H1 (cell line): ENCODE measurements around the gene CHCHD6.

ENCODE experiments used
- CEBPB ChIP-seq: IDR thresholded peaks from 2 replicates; pipeline ENCODE4 v1.6.1; 2012; ENCODE audit warnings: low read depth, low read length
- POLR2A ChIP-seq, 2 experiments: IDR thresholded peaks; 1 replicate in 1 of 2; 2 replicates in 1 of 2; pipeline ENCODE4 v1.6.1; 2011; ENCODE audit warnings: low read depth in 2 of 2, low read length in 2 of 2, mild to moderate bottlenecking in 2 of 2; ENCODE audit errors: control extremely low read depth in 1 of 2
- TF ChIP-seq, protein P1 (sequence below): IDR thresholded peaks from 2 replicates; pipeline ENCODE4 v1.6.1; 2012; ENCODE audit warnings: inconsistent platforms
- TF ChIP-seq, protein P2 (sequence below): IDR thresholded peaks from 2 replicates; pipeline ENCODE4 v1.6.1; 2012; ENCODE audit warnings: inconsistent platforms

DNA sequence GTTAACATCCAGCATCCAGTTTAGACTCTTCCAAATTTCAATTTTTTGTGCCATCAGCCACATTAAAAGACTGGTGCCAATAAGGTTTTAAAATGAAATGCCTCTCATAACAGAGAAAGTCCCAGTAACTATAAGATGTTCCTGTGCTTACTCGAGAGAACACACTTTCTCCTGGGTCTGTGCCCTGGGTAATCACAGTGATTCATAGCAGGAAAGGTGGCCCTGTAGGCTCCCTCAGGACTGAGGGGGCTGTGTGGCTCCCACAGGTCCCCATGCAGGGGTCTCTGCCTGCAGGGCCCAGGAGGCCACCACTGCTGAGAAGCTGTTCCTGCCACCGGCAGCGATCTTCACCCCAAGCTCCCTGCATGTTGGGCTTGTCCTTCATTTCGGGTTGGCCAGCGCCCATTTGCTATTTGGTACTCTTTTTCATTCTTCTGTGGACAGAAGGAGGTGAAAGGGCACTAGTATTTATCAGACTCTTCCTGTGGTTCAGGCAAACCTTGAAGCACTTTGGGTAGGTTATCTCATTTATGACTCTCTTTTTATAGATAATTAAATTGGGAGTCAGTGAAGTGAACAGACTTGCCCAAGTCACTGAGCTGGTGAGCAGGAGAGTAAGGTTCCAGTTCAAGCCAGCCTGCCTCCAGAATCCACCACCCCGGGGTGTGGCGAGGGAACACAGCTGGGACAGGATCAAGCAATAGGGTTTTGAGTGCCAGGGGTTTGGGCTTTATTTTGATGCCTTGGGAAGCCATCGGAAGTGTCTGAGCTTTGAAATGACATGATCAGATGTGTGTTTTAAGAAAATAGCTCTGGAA lies 234.7 kb downstream of the CHCHD6 start:
- TF ChIP-seq, protein P1, sequence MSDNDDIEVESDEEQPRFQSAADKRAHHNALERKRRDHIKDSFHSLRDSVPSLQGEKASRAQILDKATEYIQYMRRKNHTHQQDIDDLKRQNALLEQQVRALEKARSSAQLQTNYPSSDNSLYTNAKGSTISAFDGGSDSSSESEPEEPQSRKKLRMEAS, result no peak
- TF ChIP-seq CEBPB (no peak), POLR2A (IDR thresholded peaks at IDR 0.05; ENCODE audit: control extremely low read depth in 1 of 2, low read depth in 2 of 2, low read length in 2 of 2) (no peak)
- TF ChIP-seq, protein P2, sequence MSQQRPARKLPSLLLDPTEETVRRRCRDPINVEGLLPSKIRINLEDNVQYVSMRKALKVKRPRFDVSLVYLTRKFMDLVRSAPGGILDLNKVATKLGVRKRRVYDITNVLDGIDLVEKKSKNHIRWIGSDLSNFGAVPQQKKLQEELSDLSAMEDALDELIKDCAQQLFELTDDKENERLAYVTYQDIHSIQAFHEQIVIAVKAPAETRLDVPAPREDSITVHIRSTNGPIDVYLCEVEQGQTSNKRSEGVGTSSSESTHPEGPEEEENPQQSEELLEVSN, result no peak
